ENCODE data around the gene OPCML. TPM values are rescaled to one million over a fixed set of nuclear protein-coding genes. Genes with fewer than 3 reads are reported as not detected.

The OPCML gene
- total and polyA plus RNA-seq, 2 of the 13 experiments (the other 11 are each of a cell fraction or from before 2014, with no cell fraction given): not detected

- ATAC-seq (no peak), DNase-seq (ENCODE audit: low spot score) (no peak), FAIRE-seq (no peak)
- Histone ChIP-seq H3K4me2 (ENCODE audit: low read depth, low read length) (no peak overlapping the region), H3K27ac (ENCODE audit: extremely low read length, insufficient read depth, low read length) (no peak overlapping the region), H3K4me3 (replicated peaks in 1 of 3; ENCODE audit: insufficient read depth in 1 of 3, low read depth in 2 of 3, low read length in 3 of 3) (no peak overlapping the region), H3K36me3 (replicated peaks in 1 of 2; ENCODE audit: control insufficient read depth in 1 of 2, insufficient read depth in 2 of 2, low read length in 2 of 2) (no peaks in the 10 kb centered on the region), H3K4me1 (ENCODE audit: insufficient read depth, low read length) (no peaks in the 10 kb centered on the region), H3K79me2 (ENCODE audit: insufficient read depth, low read length) (no peaks in the 10 kb centered on the region), H3K9me3 (ENCODE audit: low read length) (no peaks in the 10 kb centered on the region), H2AFZ (ENCODE audit: low read length) (no peak overlapping the region), H3K27me3 (ENCODE audit: control insufficient read depth in 1 of 2, insufficient read depth in 2 of 2, low read length in 2 of 2) (no peaks in the 10 kb centered on the region; a peak in 1 of 5 replicates), H3K9ac (ENCODE audit: insufficient read depth, low read depth, low read length) (no peak overlapping the region), H4K20me1 (ENCODE audit: insufficient read depth, low read length) (no peaks in the 10 kb centered on the region)
- CTCF ChIA-PET (ENCODE audit: low intra/inter-chr PET ratio, low total read pairs): no interaction called here
- in situ Hi-C loops (cut with HindIII; ENCODE audit: extremely low pct_ligation_motif_present, low pct_unique_long_range_greater_than_20kb) (no loop called here), intact Hi-C loops (cut with micrococcal nuclease; ENCODE audit: unreplicated experiment) (no loop called here)
- POLR2A ChIA-PET: no interaction called here
- BruUV-seq (replicated peaks): no TSS peak
- TF ChIP-seq, protein P1, sequence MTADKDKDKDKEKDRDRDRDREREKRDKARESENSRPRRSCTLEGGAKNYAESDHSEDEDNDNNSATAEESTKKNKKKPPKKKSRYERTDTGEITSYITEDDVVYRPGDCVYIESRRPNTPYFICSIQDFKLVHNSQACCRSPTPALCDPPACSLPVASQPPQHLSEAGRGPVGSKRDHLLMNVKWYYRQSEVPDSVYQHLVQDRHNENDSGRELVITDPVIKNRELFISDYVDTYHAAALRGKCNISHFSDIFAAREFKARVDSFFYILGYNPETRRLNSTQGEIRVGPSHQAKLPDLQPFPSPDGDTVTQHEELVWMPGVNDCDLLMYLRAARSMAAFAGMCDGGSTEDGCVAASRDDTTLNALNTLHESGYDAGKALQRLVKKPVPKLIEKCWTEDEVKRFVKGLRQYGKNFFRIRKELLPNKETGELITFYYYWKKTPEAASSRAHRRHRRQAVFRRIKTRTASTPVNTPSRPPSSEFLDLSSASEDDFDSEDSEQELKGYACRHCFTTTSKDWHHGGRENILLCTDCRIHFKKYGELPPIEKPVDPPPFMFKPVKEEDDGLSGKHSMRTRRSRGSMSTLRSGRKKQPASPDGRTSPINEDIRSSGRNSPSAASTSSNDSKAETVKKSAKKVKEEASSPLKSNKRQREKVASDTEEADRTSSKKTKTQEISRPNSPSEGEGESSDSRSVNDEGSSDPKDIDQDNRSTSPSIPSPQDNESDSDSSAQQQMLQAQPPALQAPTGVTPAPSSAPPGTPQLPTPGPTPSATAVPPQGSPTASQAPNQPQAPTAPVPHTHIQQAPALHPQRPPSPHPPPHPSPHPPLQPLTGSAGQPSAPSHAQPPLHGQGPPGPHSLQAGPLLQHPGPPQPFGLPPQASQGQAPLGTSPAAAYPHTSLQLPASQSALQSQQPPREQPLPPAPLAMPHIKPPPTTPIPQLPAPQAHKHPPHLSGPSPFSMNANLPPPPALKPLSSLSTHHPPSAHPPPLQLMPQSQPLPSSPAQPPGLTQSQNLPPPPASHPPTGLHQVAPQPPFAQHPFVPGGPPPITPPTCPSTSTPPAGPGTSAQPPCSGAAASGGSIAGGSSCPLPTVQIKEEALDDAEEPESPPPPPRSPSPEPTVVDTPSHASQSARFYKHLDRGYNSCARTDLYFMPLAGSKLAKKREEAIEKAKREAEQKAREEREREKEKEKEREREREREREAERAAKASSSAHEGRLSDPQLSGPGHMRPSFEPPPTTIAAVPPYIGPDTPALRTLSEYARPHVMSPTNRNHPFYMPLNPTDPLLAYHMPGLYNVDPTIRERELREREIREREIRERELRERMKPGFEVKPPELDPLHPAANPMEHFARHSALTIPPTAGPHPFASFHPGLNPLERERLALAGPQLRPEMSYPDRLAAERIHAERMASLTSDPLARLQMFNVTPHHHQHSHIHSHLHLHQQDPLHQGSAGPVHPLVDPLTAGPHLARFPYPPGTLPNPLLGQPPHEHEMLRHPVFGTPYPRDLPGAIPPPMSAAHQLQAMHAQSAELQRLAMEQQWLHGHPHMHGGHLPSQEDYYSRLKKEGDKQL (CRISPR knock-in tag; IDR thresholded peaks at IDR 0.05; ENCODE audit: low read depth): no peak
- TF ChIP-seq FOXK1 (CRISPR knock-in tag; IDR thresholded peaks at IDR 0.05; ENCODE audit: borderline replicate concordance, low read depth) (no peak), TEF (CRISPR knock-in tag; IDR thresholded peaks at IDR 0.05) (no peak), MTF2 (CRISPR knock-in tag; IDR thresholded peaks at IDR 0.05; ENCODE audit: borderline replicate concordance) (no peak)
- WGBS (ENCODE audit: low lambda C conversion rate): 1% methylated on average over 3 of the region's 3 CpGs
These were observed 277.7 kb downstream of the OPCML start for GRCh38 chr11:133254601-133255000.

Data from HepG2 (cell line).